H1 (cell line): ENCODE measurements around the gene FOXI3. TPM values are rescaled to one million over a fixed set of nuclear protein-coding genes. Genes with fewer than 3 reads are reported as not detected.

Experiments used
- CTCF ChIA-PET: fragments of 300-600 bp; sonication (Branson Sonifier 250); formaldehyde crosslinking; loops from one replicate; lab custom pipeline; 2021; ENCODE audit not compliant: partially characterized antibody; lab: Charles Lee
- POLR2A ChIA-PET: fragments of 300-600 bp; sonication (Branson Sonifier 250); formaldehyde crosslinking; loops from one replicate; lab custom pipeline; 2021; ENCODE audit warnings: inconsistent platforms; ENCODE audit not compliant: partially characterized antibody; lab: Charles Lee
- DNase-seq, 2 experiments: peaks; one replicate each; pipeline versions ENCODE4 v3.0.0 to v3.0.0-alpha.2; 2010 to 2022; ENCODE audit warnings: low spot score in 2 of 2, low read depth in 1 of 2, mixed read lengths in 1 of 2
- FAIRE-seq: peaks from 2 replicates; lab custom pipeline; 2011; peaks lifted over from hg19 to GRCh38; lab: Jason Lieb, UNC
- H2AFZ ChIP-seq: 2 replicates; pipeline ENCODE4 v1.8.1; 2012; ENCODE audit warnings: low read length, inconsistent platforms
- H2AK5ac ChIP-seq: 2 replicates; pipeline ENCODE4 v1.6.1; 2013; ENCODE audit warnings: low read depth, low read length
- H2BK120ac ChIP-seq: replicated peaks from 2 replicates; pipeline ENCODE3; 2013; ENCODE audit warnings: low read depth, low read length, inconsistent platforms
- H2BK12ac ChIP-seq: 2 replicates; pipeline ENCODE4 v1.6.1; 2013; ENCODE audit warnings: low read depth, low read length
- H2BK15ac ChIP-seq: 2 replicates; pipeline ENCODE4 v1.6.1; 2013; ENCODE audit warnings: low read length
- H2BK20ac ChIP-seq: 2 replicates; pipeline ENCODE4 v1.6.1; 2013; ENCODE audit warnings: low read length
- H2BK5ac ChIP-seq: 2 replicates; pipeline ENCODE4 v1.6.1; 2013; ENCODE audit warnings: low read depth, low read length
- H3K14ac ChIP-seq: 2 replicates; pipeline ENCODE4 v1.6.1; 2013; ENCODE audit warnings: inconsistent platforms; ENCODE audit not compliant: insufficient read length
- H3K18ac ChIP-seq: 2 replicates; pipeline ENCODE4 v1.6.1; 2013; ENCODE audit warnings: low read length; ENCODE audit errors: extremely low read depth
- H3K23ac ChIP-seq: 2 replicates; pipeline ENCODE4 v1.6.1; 2013; ENCODE audit warnings: inconsistent platforms; ENCODE audit not compliant: insufficient read length
- H3K23me2 ChIP-seq: 2 replicates; pipeline ENCODE4 v1.6.1; 2013; ENCODE audit warnings: low read depth, low read length
- H3K27ac ChIP-seq: 2 replicates; pipeline ENCODE4 v1.6.1; 2011; ENCODE audit warnings: low read depth, low read length, inconsistent platforms
- H3K27me3 ChIP-seq, 4 experiments: replicated peaks in 1 of 4; 1 replicate in 1 of 4; 2 replicates in 3 of 4; pipeline versions ENCODE4 v1.6.1 to v1.8.1; 2011 to 2013; ENCODE audit warnings: low read length in 3 of 4, mild to moderate bottlenecking in 3 of 4, inconsistent platforms in 2 of 4, mixed read lengths in 2 of 4, moderate library complexity in 1 of 4; ENCODE audit not compliant: control insufficient read depth in 3 of 4, insufficient read depth in 3 of 4; ENCODE audit errors: extremely low read depth in 1 of 4
- H3K36me3 ChIP-seq, 4 experiments: 2 replicates each; pipeline versions ENCODE4 v1.6.1 to v1.8.1; 2011 to 2013; ENCODE audit warnings: mild to moderate bottlenecking in 4 of 4, low read length in 3 of 4, moderate library complexity in 2 of 4, control low read depth in 1 of 4, inconsistent platforms in 1 of 4; ENCODE audit not compliant: insufficient read depth in 4 of 4, control insufficient read depth in 2 of 4
- H3K4ac ChIP-seq: replicated peaks from 2 replicates; pipeline ENCODE3; 2013; ENCODE audit warnings: low read length, low read depth, mixed read lengths, inconsistent platforms; ENCODE audit not compliant: insufficient read length
- H3K4me1 ChIP-seq, 4 experiments: replicated peaks in 1 of 4; 1 replicate in 1 of 4; 2 replicates in 3 of 4; pipeline versions ENCODE4 v1.6.1 to v1.8.1; 2011 to 2013; ENCODE audit warnings: low read length in 3 of 4, inconsistent platforms in 2 of 4, mixed read lengths in 1 of 4; ENCODE audit not compliant: insufficient read depth in 4 of 4, control insufficient read depth in 3 of 4
- H3K4me2 ChIP-seq, 2 experiments: 2 replicates each; pipeline versions ENCODE4 v1.6.1 to v1.8.1; 2011 to 2013; ENCODE audit warnings: low read depth in 2 of 2, low read length in 2 of 2, control low read depth in 1 of 2, inconsistent platforms in 1 of 2, mild to moderate bottlenecking in 1 of 2; ENCODE audit not compliant: insufficient read depth in 1 of 2
- H3K4me3 ChIP-seq, 4 experiments: fragments of 200-600, 300-600 bp in 1 of 4; sonication (generic), shearing (Covaris generic), sonication (Bioruptor Twin) in 1 of 4; 2 replicates each; pipeline versions ENCODE4 v1.5.1 to v1.8.1; 2011 to 2016; ENCODE audit warnings: low read length in 4 of 4, low read depth in 3 of 4, control low read depth in 2 of 4, inconsistent platforms in 2 of 4, mild to moderate bottlenecking in 2 of 4, mixed read lengths in 1 of 4, moderate library complexity in 1 of 4; ENCODE audit not compliant: insufficient read depth in 2 of 4; ENCODE audit errors: extremely low read depth in 1 of 4
- H3K56ac ChIP-seq: replicated peaks from 2 replicates; pipeline ENCODE3; 2013; ENCODE audit warnings: low read depth, mild to moderate bottlenecking, mixed read lengths, low read length, inconsistent platforms; ENCODE audit not compliant: insufficient read length
- H3K79me1 ChIP-seq: 2 replicates; pipeline ENCODE4 v1.6.1; 2013; ENCODE audit warnings: low read depth, low read length, control low read depth
- H3K79me2 ChIP-seq, 2 experiments: 2 replicates each; pipeline versions ENCODE4 v1.6.1 to v1.8.1; 2012 to 2013; ENCODE audit warnings: low read length in 2 of 2, mild to moderate bottlenecking in 2 of 2, inconsistent platforms in 1 of 2; ENCODE audit not compliant: insufficient read depth in 2 of 2, control insufficient read depth in 1 of 2
- H3K9ac ChIP-seq, 4 experiments: replicated peaks in 1 of 4; 1 replicate in 1 of 4; 2 replicates in 3 of 4; pipeline versions ENCODE4 v1.6.1 to v1.8.1; 2011 to 2013; ENCODE audit warnings: low read depth in 3 of 4, low read length in 3 of 4, control low read depth in 2 of 4, mild to moderate bottlenecking in 2 of 4, moderate library complexity in 2 of 4, inconsistent platforms in 1 of 4; ENCODE audit errors: extremely low read depth in 1 of 4
- H3K9me3 ChIP-seq, 2 experiments: 2 replicates each; pipeline versions ENCODE4 v1.6.1 to v1.8.1; 2012 to 2013; ENCODE audit warnings: mild to moderate bottlenecking in 2 of 2, moderate library complexity in 2 of 2, control low read depth in 1 of 2, inconsistent platforms in 1 of 2, low read depth in 1 of 2, low read length in 1 of 2, mixed read lengths in 1 of 2; ENCODE audit not compliant: insufficient read depth in 2 of 2
- H4K20me1 ChIP-seq, 2 experiments: replicated peaks in 1 of 2; 2 replicates each; pipeline versions ENCODE3 to v1.8.1; 2011 to 2013; ENCODE audit warnings: inconsistent platforms in 2 of 2, low read length in 2 of 2, mild to moderate bottlenecking in 1 of 2; ENCODE audit not compliant: insufficient read depth in 2 of 2, control insufficient read depth in 1 of 2
- H4K5ac ChIP-seq: 2 replicates; pipeline ENCODE4 v1.6.1; 2013; ENCODE audit warnings: low read length, low read depth, mixed read lengths, inconsistent platforms; ENCODE audit not compliant: insufficient read length
- H4K8ac ChIP-seq: 2 replicates; pipeline ENCODE4 v1.8.0; 2013; ENCODE audit warnings: mild to moderate bottlenecking, moderate library complexity, low read length, inconsistent platforms; ENCODE audit not compliant: insufficient read depth; ENCODE audit errors: extremely low read depth
- H4K91ac ChIP-seq: replicated peaks from 2 replicates; pipeline ENCODE3; 2013; ENCODE audit warnings: low read length, mixed read lengths, inconsistent platforms; ENCODE audit not compliant: insufficient read length
- RAD21 ChIP-seq, 2 experiments: IDR thresholded peaks in 1 of 2; conservative IDR thresholded peaks in 1 of 2; 2 replicates each; pipeline ENCODE4 v1.6.1; 2011; ENCODE audit warnings: low read depth in 2 of 2, low read length in 2 of 2, improper control_type of control experiment in 1 of 2, inconsistent platforms in 1 of 2, mild to moderate bottlenecking in 1 of 2, moderate library complexity in 1 of 2
- YY1 ChIP-seq: IDR thresholded peaks from 2 replicates; pipeline ENCODE4 v1.6.1; 2011; ENCODE audit warnings: low read depth, mild to moderate bottlenecking, low read length
- WGBS, 2 experiments: shearing (Covaris generic) in 1 of 2; methylation state at CpG; one replicate each; pipeline versions ENCODE4 v1.1.6 to v1.1.7; 2013 to 2015; ENCODE audit warnings: low lambda C conversion rate in 2 of 2, mixed read lengths in 2 of 2, inconsistent platforms in 1 of 2, low coverage in 1 of 2, missing lambda C conversion rate in 1 of 2; ENCODE audit not compliant: insufficient replicate concordance in 2 of 2, insufficient coverage in 1 of 2, insufficient read length in 1 of 2; ENCODE audit errors: extremely low coverage in 1 of 2, missing lambda C conversion rate in 1 of 2; 5-methylcytosine and 5-hydroxymethylcytosine counted together
- polyA plus RNA-seq, 7 experiments: library from polyadenylated mRNA; depleted of rRNA in 3 of 7; stranded (reverse) in 5 of 7; unstranded in 2 of 7; fragments of >200 nt in 5 of 7; fragments of 200-250 nt in 2 of 7; gene quantifications; 1 replicate in 5 of 7; 2 replicates in 1 of 7; 4 replicates in 1 of 7; pipeline versions ENCODE4 v1.2.1 to v1.2.3, GENCODE V29; 2011 to 2013; ENCODE audit warnings: missing spikeins in 2 of 7, mixed read lengths in 2 of 7
- total RNA-seq: library from RNA; stranded (reverse); fragmentation: NEBNext Ultra II Directional; extraction: Animal tissue kit (Norgen Biotek cat#: 25700); gene quantifications from 2 replicates; pipeline ENCODE4 v1.2.1, GENCODE V29; 2021
- TF ChIP-seq, protein P1 (sequence below), 3 experiments: IDR thresholded peaks; 1 replicate in 2 of 3; 2 replicates in 1 of 3; pipeline versions ENCODE4 v1.5.1 to v1.6.1; 2011; ENCODE audit warnings: low read length in 3 of 3, mild to moderate bottlenecking in 3 of 3, inconsistent platforms in 2 of 3, low read depth in 1 of 3, moderate library complexity in 1 of 3; ENCODE audit not compliant: insufficient read depth in 1 of 3; ENCODE audit errors: control extremely low read depth in 1 of 3

The FOXI3 gene
- total and polyA plus RNA-seq, 2 of the 8 experiments (the other 6 are each of a cell fraction or from before 2014, with no cell fraction given) = 6.8 to 15.9 TPM

DNA sequence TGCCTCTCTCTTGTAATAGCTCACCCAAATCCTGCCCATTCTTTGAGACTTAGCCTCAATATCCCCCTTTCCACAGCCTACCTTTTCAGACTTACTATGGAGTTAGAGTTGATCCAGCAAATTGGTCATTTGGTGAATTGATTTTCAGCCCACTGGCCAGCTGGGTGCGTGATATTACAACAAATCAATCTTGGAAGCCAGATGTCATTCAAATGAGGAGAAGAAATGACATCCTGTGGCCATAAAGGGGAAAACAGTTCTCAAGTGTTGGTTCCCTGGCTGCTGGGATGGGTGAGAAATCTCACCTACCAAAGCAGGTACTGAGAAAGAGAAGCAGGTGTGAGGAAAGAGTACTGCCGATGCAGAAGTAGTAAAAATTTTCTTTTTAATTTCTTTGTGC is 36.7 kb upstream of the FOXI3 start:
- H3K9ac ChIP-seq = no peak overlapping the region
- no peaks in the 10 kb centered on the region for H3K79me2 ChIP-seq
- H3K23ac ChIP-seq = no peak overlapping the region
- ChIA-PET POLR2A (no interaction called here), CTCF (interaction anchor here (1.0 to 1.9 kb wide), 9 partner anchors 13 to 298 kb away, joined by 3 to 11 read pairs (median 4); no protein-coding TSS in a partner anchor)
- H3K36me3 ChIP-seq = 0 out of 8 replicates have a peak, but pooled peaks cover 0 to 2% (median 0%) of the 10 kb centered on the region in 4 experiments
- no peak overlapping the region for H3K4me3 ChIP-seq
- H4K5ac ChIP-seq = no peak overlapping the region
- H2BK20ac ChIP-seq = no peak overlapping the region
- H3K23me2 ChIP-seq = no peaks in the 10 kb centered on the region
- no peak overlapping the region for H2BK5ac ChIP-seq
- H2BK15ac ChIP-seq = no peak overlapping the region
- WGBS, 2 experiments = 88% methylated on average over 2 of the region's 2 CpGs; no CpG with 5 or more reads in 1 of the 2 experiments
- H4K20me1 ChIP-seq = no peaks in the 10 kb centered on the region
- H2BK12ac ChIP-seq = no peak overlapping the region
- H3K4me2 ChIP-seq = 0 out of 4 replicates have a peak overlapping the region, but pooled peaks of 1 of the 2 experiments have one; percentile 21
- no peak overlapping the region for H2AK5ac ChIP-seq
- H3K9me3 ChIP-seq = no peaks in the 10 kb centered on the region
- H3K4ac ChIP-seq = no peak overlapping the region
- DNase-seq = no peak
- H3K18ac ChIP-seq = no peak overlapping the region
- no peak for FAIRE-seq
- H3K56ac ChIP-seq = no peak overlapping the region
- H2BK120ac ChIP-seq = no peak overlapping the region
- no peak overlapping the region for H4K8ac ChIP-seq
- no peaks in the 10 kb centered on the region for H3K27me3 ChIP-seq
- H3K14ac ChIP-seq = no peak overlapping the region
- H3K27ac ChIP-seq = no peak overlapping the region
- H4K91ac ChIP-seq = no peak overlapping the region
- TF ChIP-seq, protein P1, sequence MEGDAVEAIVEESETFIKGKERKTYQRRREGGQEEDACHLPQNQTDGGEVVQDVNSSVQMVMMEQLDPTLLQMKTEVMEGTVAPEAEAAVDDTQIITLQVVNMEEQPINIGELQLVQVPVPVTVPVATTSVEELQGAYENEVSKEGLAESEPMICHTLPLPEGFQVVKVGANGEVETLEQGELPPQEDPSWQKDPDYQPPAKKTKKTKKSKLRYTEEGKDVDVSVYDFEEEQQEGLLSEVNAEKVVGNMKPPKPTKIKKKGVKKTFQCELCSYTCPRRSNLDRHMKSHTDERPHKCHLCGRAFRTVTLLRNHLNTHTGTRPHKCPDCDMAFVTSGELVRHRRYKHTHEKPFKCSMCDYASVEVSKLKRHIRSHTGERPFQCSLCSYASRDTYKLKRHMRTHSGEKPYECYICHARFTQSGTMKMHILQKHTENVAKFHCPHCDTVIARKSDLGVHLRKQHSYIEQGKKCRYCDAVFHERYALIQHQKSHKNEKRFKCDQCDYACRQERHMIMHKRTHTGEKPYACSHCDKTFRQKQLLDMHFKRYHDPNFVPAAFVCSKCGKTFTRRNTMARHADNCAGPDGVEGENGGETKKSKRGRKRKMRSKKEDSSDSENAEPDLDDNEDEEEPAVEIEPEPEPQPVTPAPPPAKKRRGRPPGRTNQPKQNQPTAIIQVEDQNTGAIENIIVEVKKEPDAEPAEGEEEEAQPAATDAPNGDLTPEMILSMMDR (IDR thresholded peaks at IDR 0.05; ENCODE audit: control extremely low read depth in 1 of 3, insufficient read depth in 1 of 3, low read depth in 1 of 3, low read length in 3 of 3) = peak in 1 of 3 experiments; percentile 51; a peak in 2 of 4 replicates
- TF ChIP-seq YY1 = no peak
- TF ChIP-seq RAD21 (IDR thresholded peaks at IDR 0.05 in 1 of 2, conservative IDR thresholded peaks at IDR 0.05 in 1 of 2; ENCODE audit: low read depth in 2 of 2, low read length in 2 of 2) = peak; percentile 54 to 58
- H2AFZ ChIP-seq = no peak overlapping the region
- no peaks in the 10 kb centered on the region for H3K79me1 ChIP-seq
- peaks cover 0 to 8% (median 0%) of the 10 kb centered on the region in 4 experiments; a peak in 2 of 7 replicates for H3K4me1 ChIP-seq
